LHCN-M2 (cell line): ENCODE measurements around the gene PLA2G15. TPM values are rescaled to one million over a fixed set of nuclear protein-coding genes. Genes with fewer than 3 reads are reported as not detected.
A peak's percentile ranks its signal among the peaks of the same experiment; 100 is the strongest.

Experiments used
- DNase-seq: peaks from one replicate; pipeline ENCODE4 v3.0.0-alpha.2; 2012; ENCODE audit warnings: low read depth
- total RNA-seq: library from RNA; depleted of rRNA; stranded (reverse); fragments of >200 nt; gene quantifications from 2 replicates; pipeline ENCODE4 v1.2.3, GENCODE V29; 2014; rRNA removed

The PLA2G15 gene
- total RNA-seq, 1 experiment from 2014 or later: 31.1 TPM

DNA sequence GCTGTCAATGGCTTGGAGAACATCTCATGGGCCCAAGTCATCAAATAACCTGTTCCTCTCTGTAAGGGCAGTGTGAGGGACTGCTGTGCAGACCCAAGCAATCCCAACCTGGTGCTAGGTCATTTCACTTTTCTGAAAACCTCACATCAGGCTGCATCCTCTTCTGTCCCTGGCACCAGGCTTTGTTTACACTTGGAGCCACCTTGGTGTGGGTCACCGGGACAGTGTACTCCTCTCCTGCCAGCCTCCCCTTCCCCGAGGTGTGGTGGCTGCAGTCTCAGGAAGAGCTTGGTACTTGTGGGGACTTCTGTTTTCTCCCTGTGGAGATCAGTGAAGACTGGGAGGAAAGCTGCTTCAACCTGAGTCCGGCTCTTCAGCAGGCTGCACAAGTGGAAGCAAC, 53.1 kb downstream of the PLA2G15 start:
- DNase-seq: no peak

GRCh38 chr16:68298907-68299561, 53.9 kb downstream of the PLA2G15 start:
- peak; percentile 65 for DNase-seq

DNA sequence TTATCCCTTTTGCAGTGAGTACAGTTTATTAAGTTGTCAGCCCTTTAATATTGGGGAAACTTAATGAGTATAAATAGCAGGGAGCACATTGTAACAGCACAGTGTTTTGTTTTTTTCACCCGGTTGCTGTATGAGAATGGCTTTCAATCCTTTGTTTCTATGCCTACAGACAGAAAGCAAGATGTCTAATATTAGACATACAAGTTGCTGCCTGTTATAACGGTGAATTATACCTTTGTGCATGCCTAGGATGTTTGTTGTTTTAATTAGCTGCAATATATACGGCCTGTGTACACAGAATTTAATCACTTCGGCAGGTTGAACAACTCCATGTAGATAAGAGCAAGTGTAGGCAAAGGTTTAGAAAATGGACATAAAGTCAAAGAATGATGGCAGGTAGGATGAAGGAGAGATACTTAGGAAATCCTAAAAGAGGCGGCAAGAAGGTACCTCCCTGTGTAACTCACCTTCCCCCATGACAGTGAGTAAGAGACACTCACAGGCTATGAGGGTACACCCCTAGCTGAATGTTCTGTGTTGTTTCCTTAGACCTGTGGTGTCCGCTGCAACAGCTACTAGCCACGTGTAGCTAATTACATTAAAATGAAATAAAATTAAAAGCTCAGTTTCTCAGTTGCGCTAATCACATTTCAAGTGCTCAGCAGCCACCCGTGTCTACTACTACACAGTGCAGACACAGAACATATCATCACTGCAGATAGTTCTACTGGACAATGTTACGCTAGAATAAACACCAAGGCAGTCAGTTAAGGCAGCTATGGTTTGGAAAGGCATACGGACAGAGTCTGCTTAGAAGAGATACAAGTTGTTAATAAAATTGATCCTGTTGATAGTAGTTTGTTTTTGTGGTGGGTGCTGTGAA, 54.6 kb downstream of the PLA2G15 start:
- no peak for DNase-seq

DNA sequence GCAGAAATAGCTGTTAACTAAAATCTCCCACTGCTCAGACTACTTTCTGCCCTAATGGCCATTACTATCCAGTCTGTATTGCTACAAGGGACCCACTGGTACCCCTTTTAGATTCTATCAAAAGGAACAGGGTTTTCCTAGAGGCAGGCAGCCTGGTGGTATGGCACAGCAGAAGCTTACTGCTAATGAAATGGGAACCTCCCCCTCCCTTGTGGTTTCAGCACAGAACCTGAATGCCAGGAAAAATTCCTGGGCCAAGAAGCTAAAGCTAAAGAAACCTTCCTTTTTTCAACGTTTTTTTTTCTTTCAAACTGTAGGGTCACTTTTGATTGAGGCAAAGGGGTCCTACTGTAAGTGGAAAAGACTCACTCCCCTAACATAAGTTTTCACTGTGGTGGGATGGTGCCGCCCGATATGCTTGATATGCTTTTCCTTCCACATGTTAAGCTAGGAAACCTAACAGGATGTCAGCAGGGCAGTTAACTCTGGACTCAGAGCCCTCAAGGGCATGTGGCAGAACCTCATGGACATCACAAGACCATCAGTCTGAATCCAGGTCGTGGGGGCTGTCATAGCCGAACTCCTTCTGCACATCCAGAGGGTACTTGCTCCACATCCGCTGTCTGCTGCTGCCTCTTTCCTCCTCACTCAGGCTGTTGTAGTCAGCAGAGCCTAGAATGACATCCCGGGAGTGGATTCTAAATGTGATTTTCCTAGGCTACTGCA, 55.7 kb downstream of the PLA2G15 start:
- DNase-seq: no peak

DNA sequence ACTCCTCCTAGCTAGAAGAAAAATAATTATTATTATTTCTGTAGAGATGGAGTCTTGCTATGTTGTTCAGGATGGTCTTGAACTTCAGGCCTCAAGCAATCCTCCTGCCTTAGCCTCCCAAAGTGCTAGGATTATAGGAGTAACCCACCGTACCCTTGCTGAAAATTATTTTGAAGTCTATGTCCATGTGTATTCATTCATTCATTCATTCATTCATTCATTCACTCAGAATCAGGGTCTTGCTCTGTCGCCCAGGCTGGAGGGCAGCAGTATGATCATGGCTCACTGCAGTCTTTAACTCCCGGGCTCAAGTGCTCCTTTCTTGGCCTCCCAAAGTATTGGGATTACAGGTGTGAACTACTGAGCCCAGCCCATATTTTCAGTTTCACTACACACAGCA, 61.5 kb downstream of the PLA2G15 start:
- DNase-seq: no peak

- no peak for DNase-seq
Measured at GRCh38 chr16:68309799-68310198, 64.6 kb downstream of the PLA2G15 start.

GRCh38 chr16:68310437-68310773, 65.2 kb downstream of the PLA2G15 start:
- DNase-seq: no peak

Other genes with a start within 250 kb of the PLA2G15 start
- not detected in 2 replicates for gene DPEP2, start 245.9 kb upstream of the PLA2G15 start, total RNA-seq
- not detected in 2 replicates for gene DPEP2NB, start 229.5 kb upstream of the PLA2G15 start, total RNA-seq
- 10.5 and 13.4 TPM in 2 replicates for gene DDX28, start 222.1 kb upstream of the PLA2G15 start, total RNA-seq
- gene DUS2, start 222.1 kb upstream of the PLA2G15 start, total RNA-seq: 18.3 and 20.1 TPM in 2 replicates
- gene NFATC3, start 160.0 kb upstream of the PLA2G15 start, total RNA-seq: 22.3 and 26.5 TPM in 2 replicates
- 0.13 TPM in 1 of 2 replicates, not detected in the other for gene ESRP2, start 9.2 kb upstream of the PLA2G15 start, total RNA-seq
- 14.9 and 19.3 TPM in 2 replicates for gene SLC7A6, start 19.2 kb downstream of the PLA2G15 start, total RNA-seq
- gene SLC7A6OS, start 65.6 kb downstream of the PLA2G15 start, total RNA-seq: 12.0 and 12.1 TPM in 2 replicates
- 64.6 and 65.0 TPM in 2 replicates for gene PRMT7, start 65.6 kb downstream of the PLA2G15 start, total RNA-seq
- gene SMPD3, start 203.1 kb downstream of the PLA2G15 start, total RNA-seq: 0.17 TPM in 1 of 2 replicates, not detected in the other